Measurements from ENCODE around the gene TPMT.
"Not testable (repeated sequence)": the region's sequence is repeated elsewhere in the genome, so short reads cannot be mapped to it uniquely, and the experiment has no call there.

Gene TPMT

GRCh38 chr6:18185624-18186023 lies 30.7 kb upstream of the TPMT start:
- TF ChIP-seq CTCF (IDR thresholded peaks at IDR 0.05; ENCODE audit: low read depth, low read length): no peak
- no peak for DNase-seq (ENCODE audit: extremely low read depth, low read depth)

- DNase-seq (ENCODE audit: extremely low read depth, low read depth): no peak
- TF ChIP-seq CTCF (IDR thresholded peaks at IDR 0.05; ENCODE audit: low read depth, low read length): no peak
These were observed 28.9 kb upstream of the TPMT start for GRCh38 chr6:18183766-18184165.

- DNase-seq (ENCODE audit: extremely low read depth, low read depth): no peak
- no peak for TF ChIP-seq CTCF (IDR thresholded peaks at IDR 0.05; ENCODE audit: low read depth, low read length)
These were observed 27.7 kb upstream of the TPMT start for GRCh38 chr6:18182568-18182967.

GRCh38 chr6:18179770-18180356 lies 25.0 kb upstream of the TPMT start:
- TF ChIP-seq CTCF (IDR thresholded peaks at IDR 0.05; ENCODE audit: low read depth, low read length): no peak
- no peak for DNase-seq (ENCODE audit: extremely low read depth, low read depth)

- TF ChIP-seq CTCF (IDR thresholded peaks at IDR 0.05; ENCODE audit: low read depth, low read length): no peak
- DNase-seq (ENCODE audit: extremely low read depth, low read depth): no peak
These were observed 24.2 kb upstream of the TPMT start for GRCh38 chr6:18178960-18179615.

GRCh38 chr6:18177286-18177965 lies 22.5 kb upstream of the TPMT start:
- no peak for DNase-seq (ENCODE audit: extremely low read depth, low read depth)
- TF ChIP-seq CTCF (IDR thresholded peaks at IDR 0.05; ENCODE audit: low read depth, low read length): no peak

GRCh38 chr6:18176198-18176597 lies 21.3 kb upstream of the TPMT start:
- not testable (repeated sequence) for DNase-seq (ENCODE audit: extremely low read depth, low read depth)
